Endothelial cell of coronary artery (primary cell): ENCODE data around the gene NOL12. TPM values are rescaled to one million over a fixed set of nuclear protein-coding genes. Genes with fewer than 3 reads are reported as not detected.

Experiments used
- total RNA-seq: library from RNA; depleted of rRNA; stranded (reverse); fragments of >200 nt; gene quantifications from 2 replicates; pipeline ENCODE4 v1.2.3, GENCODE V29; 2014

NOL12 gene, protein sequence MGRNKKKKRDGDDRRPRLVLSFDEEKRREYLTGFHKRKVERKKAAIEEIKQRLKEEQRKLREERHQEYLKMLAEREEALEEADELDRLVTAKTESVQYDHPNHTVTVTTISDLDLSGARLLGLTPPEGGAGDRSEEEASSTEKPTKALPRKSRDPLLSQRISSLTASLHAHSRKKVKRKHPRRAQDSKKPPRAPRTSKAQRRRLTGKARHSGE
- 26.7 and 37.4 TPM in 2 replicates for total RNA-seq

DNA sequence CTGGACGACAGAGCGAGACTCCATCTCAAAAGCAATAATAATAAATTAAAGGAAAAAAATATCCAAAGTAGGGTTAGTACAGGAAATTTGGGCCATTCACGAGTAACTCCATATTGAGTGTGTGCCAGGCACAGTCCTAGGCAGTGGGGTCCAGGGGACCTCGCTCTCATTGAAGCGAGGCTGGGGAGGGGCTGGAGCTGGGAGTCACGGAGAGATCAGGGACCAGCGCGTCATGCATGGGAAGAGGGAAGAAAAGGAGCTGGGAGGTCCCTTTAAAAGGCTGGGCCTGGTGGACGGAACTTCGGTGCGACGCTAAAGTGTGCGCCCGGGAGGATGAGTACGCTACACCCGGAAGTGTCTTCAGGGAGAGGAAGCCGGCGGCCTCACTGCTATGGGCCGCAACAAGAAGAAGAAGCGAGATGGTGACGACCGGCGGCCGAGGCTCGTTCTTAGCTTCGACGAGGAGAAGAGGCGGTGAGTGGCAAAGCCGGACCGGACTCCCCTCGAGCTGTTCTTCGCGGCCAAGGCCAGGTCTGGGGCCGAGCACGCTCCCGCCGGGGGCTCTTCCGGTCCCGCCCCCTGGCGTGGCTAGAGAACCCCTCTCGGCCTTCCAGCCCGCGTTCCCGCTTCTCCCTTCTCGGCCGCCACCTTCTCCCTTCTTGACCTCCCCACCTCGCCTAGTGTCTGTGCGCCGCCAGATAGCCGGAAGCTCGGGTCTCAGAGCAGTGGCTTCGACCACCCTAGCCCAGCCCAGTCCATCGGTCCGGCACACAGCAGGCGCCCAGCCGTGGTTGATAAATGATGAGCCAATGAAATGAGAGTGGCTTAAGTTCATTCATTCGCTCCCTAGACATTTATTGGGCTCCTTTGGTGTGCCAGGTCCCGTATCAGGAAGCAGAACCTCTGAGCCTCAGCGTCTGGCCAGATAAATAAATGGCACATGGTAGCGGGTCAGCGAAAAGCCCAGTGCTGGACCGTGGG is at the start of gene NOL12:
TSS of gene NOL12 (plus strand) at position 342 of the 981 bp plus-strand sequence. CDS start at position 392, 50 bp downstream.

GRCh38 chr22:37639070-37639760 is 46.9 kb upstream of the NOL12 start, which contains the start of gene SH3BP1:
SH3BP1 (plus strand) TSS chr22:37639669; CDS start chr22:37639788, 119 bp downstream.

DNA sequence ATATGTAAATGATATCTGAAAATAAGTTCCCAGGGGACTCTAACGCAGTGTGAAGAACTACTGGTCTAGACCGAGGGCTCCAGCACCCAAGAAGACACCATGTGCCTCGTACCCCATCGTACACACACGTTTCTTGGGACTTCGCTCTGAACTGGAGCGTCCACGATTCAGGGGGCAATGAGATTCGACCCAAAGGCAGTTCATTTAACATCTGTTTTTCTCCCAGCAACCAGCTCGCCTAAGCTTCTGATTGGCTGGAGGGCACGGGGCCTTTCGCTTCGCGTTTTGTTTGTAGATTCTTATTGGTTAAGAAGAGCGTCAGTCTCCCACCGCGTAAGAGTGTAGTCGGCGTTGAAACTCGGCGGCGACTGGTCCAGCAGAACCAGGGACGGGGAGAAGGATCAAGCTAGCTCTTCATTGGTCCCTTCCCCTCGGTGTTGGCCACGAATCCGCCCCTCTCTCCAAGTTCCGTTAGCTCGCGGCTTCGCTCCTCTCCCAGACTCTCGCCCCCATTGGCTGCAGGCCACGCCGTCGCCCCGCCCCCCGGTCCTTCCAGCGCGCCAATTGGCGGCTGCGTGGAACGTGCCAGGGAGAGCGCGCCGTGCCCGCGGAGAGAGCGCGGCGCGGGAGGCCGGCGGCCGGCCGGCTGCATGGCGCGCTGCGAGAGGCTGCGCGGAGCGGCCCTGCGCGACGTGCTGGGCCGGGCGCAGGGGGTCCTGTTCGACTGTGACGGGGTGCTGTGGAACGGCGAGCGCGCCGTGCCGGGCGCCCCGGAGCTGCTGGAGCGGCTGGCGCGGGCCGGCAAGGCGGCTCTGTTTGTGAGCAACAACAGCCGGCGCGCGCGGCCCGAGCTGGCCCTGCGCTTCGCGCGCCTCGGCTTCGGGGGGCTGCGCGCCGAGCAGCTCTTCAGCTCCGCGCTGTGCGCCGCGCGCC is 27.7 kb upstream of the NOL12 start, which contains the start of gene PDXP:
TSS of gene PDXP (plus strand) at position 591 of the 933 bp plus-strand sequence. CDS start at position 651, 60 bp downstream.

GRCh38 chr22:37674951-37675929 is 10.9 kb upstream of the NOL12 start, which contains the start of gene LGALS1:
LGALS1 (plus strand) TSS chr22:37675636; CDS start chr22:37675703, 67 bp downstream.

GRCh38 chr22:37696657-37697537 is 10.8 kb downstream of the NOL12 start, which contains the start of gene TRIOBP:
TRIOBP (plus strand) TSS chr22:37697048; CDS start chr22:37701366, 4,318 bp downstream.

Other genes starting within 250 kb of the NOL12 start
- 73.4 and 104 TPM in 2 replicates for gene MFNG, start 200.0 kb upstream of the NOL12 start, total RNA-seq
- gene CARD10, start 166.9 kb upstream of the NOL12 start, total RNA-seq: 39.0 and 52.6 TPM in 2 replicates
- 16.5 and 23.1 TPM in 2 replicates for gene CDC42EP1, start 125.9 kb upstream of the NOL12 start, total RNA-seq
- gene LGALS2, start 106.3 kb upstream of the NOL12 start, total RNA-seq: not detected in 2 replicates
- 29.3 and 44.0 TPM in 2 replicates for gene GGA1, start 77.5 kb upstream of the NOL12 start, total RNA-seq
- 0.54 and 2.5 TPM in 2 replicates for gene SH3BP1, start 46.7 kb upstream of the NOL12 start, total RNA-seq
- 7.2 and 7.4 TPM in 2 replicates for gene PDXP, start 27.6 kb upstream of the NOL12 start, total RNA-seq
- gene LGALS1, start 10.7 kb upstream of the NOL12 start, total RNA-seq: 7,806 and 8,155 TPM in 2 replicates
- gene TRIOBP, start 10.7 kb downstream of the NOL12 start, total RNA-seq: 82.5 and 105 TPM in 2 replicates
- 18.5 and 31.3 TPM in 2 replicates for gene GCAT, start 121.6 kb downstream of the NOL12 start, total RNA-seq
- gene GALR3, start 137.0 kb downstream of the NOL12 start, total RNA-seq: not detected in 2 replicates
- 22.9 and 31.6 TPM in 2 replicates for gene ANKRD54, start 158.0 kb downstream of the NOL12 start, total RNA-seq
- gene EIF3L, start 163.1 kb downstream of the NOL12 start, total RNA-seq: 340 and 346 TPM in 2 replicates
- gene MICALL1, start 220.0 kb downstream of the NOL12 start, total RNA-seq: 25.3 and 35.6 TPM in 2 replicates